Central memory CD8-positive, alpha-beta T cell (primary cell): ENCODE data around the gene PCBP3.

Experiments
- ATAC-seq: fragments of 150-1000 bp; cut with Tn5 transposase; replicated peaks from 2 replicates; pipeline ENCODE4 v1.10.0; 2022; ENCODE audit warnings: mild to moderate bottlenecking, moderate FRiP score, moderate number of reproducible peaks; ENCODE audit not compliant: poor library complexity, severe bottlenecking; ENCODE audit errors: extremely low read depth
- DNase-seq, 2 donors: peaks; one replicate each; pipeline ENCODE4 v3.0.0; 2021; ENCODE audit warnings: low spot score in 2 of 2
- H3K27ac Mint-ChIP-seq: one replicate; pipeline ENCODE4 v1.8.0; 2022; ENCODE audit warnings: low read depth, mild to moderate bottlenecking, moderate library complexity, mixed read lengths
- H3K27me3 Mint-ChIP-seq: one replicate; pipeline ENCODE4 v1.8.0; 2022; ENCODE audit warnings: mixed read lengths
- H3K36me3 Mint-ChIP-seq: one replicate; pipeline ENCODE4 v1.8.0; 2022; ENCODE audit warnings: mild to moderate bottlenecking, moderate library complexity, mixed read lengths; ENCODE audit not compliant: insufficient read depth
- H3K4me1 Mint-ChIP-seq: one replicate; pipeline ENCODE4 v1.8.0; 2022; ENCODE audit warnings: mixed read lengths
- H3K4me3 Mint-ChIP-seq: one replicate; pipeline ENCODE4 v1.8.0; 2022; ENCODE audit warnings: mild to moderate bottlenecking, moderate library complexity, mixed read lengths
- H3K9me3 Mint-ChIP-seq: one replicate; pipeline ENCODE4 v1.8.0; 2022; ENCODE audit warnings: mixed read lengths

Gene PCBP3

GRCh38 chr21:45913886-45914285 lies 270.4 kb downstream of the PCBP3 start:
- H3K36me3 Mint-ChIP-seq, result no peaks in the 10 kb centered on the region
- H3K4me3 Mint-ChIP-seq, result no peak overlapping the region
- ATAC-seq (no peak), DNase-seq (no peak)
- no peak overlapping the region for H3K27ac Mint-ChIP-seq
- no peaks in the 10 kb centered on the region for H3K9me3 Mint-ChIP-seq
- peaks cover 5% of the 10 kb centered on the region for H3K4me1 Mint-ChIP-seq
- H3K27me3 Mint-ChIP-seq, result peaks cover 17% of the 10 kb centered on the region

GRCh38 chr21:45914321-45914845 lies 270.9 kb downstream of the PCBP3 start:
- no peak overlapping the region for H3K4me3 Mint-ChIP-seq
- H3K4me1 Mint-ChIP-seq, result peaks cover 5% of the 10 kb centered on the region
- no peaks in the 10 kb centered on the region for H3K36me3 Mint-ChIP-seq
- H3K27me3 Mint-ChIP-seq, result peaks cover 17% of the 10 kb centered on the region
- H3K9me3 Mint-ChIP-seq, result no peaks in the 10 kb centered on the region
- no peak for DNase-seq
- no peak for ATAC-seq
- no peak overlapping the region for H3K27ac Mint-ChIP-seq

- H3K27me3 Mint-ChIP-seq, result peaks cover 17% of the 10 kb centered on the region
- ATAC-seq, result no peak
- H3K36me3 Mint-ChIP-seq, result no peaks in the 10 kb centered on the region
- no peak overlapping the region for H3K27ac Mint-ChIP-seq
- no peak for DNase-seq
- H3K4me1 Mint-ChIP-seq, result peaks cover 5% of the 10 kb centered on the region
- H3K9me3 Mint-ChIP-seq, result no peaks in the 10 kb centered on the region
- H3K4me3 Mint-ChIP-seq, result no peak overlapping the region
Observed at GRCh38 chr21:45916011-45916840, 272.7 kb downstream of the PCBP3 start.

GRCh38 chr21:45917241-45917640 lies 273.7 kb downstream of the PCBP3 start:
- DNase-seq (no peak), ATAC-seq (no peak)
- H3K36me3 Mint-ChIP-seq, result no peaks in the 10 kb centered on the region
- H3K4me1 Mint-ChIP-seq, result peaks cover 5% of the 10 kb centered on the region
- no peak overlapping the region for H3K4me3 Mint-ChIP-seq
- H3K27me3 Mint-ChIP-seq, result peaks cover 12% of the 10 kb centered on the region
- no peaks in the 10 kb centered on the region for H3K9me3 Mint-ChIP-seq
- no peak overlapping the region for H3K27ac Mint-ChIP-seq

- H3K36me3 Mint-ChIP-seq, result no peaks in the 10 kb centered on the region
- no peak for ATAC-seq
- no peak for DNase-seq
- peaks cover 11% of the 10 kb centered on the region for H3K4me1 Mint-ChIP-seq
- H3K27ac Mint-ChIP-seq, result no peak overlapping the region
- H3K9me3 Mint-ChIP-seq, result no peaks in the 10 kb centered on the region
- no peak overlapping the region for H3K4me3 Mint-ChIP-seq
- peaks cover 9% of the 10 kb centered on the region for H3K27me3 Mint-ChIP-seq
Observed at GRCh38 chr21:45918011-45918410, 274.5 kb downstream of the PCBP3 start.

GRCh38 chr21:45918835-45919447 lies 275.4 kb downstream of the PCBP3 start:
- Mint-ChIP-seq H3K36me3 (no peaks in the 10 kb centered on the region), H3K27ac (no peak overlapping the region), H3K27me3 (peaks cover 9% of the 10 kb centered on the region), H3K4me3 (no peak overlapping the region), H3K9me3 (no peaks in the 10 kb centered on the region), H3K4me1 (peaks cover 14% of the 10 kb centered on the region)
- DNase-seq (no peak), ATAC-seq (no peak)

- Mint-ChIP-seq H3K4me1 (peaks cover 14% of the 10 kb centered on the region), H3K4me3 (no peak overlapping the region), H3K27me3 (peaks cover 9% of the 10 kb centered on the region), H3K9me3 (no peaks in the 10 kb centered on the region), H3K27ac (no peak overlapping the region), H3K36me3 (no peaks in the 10 kb centered on the region)
- DNase-seq, result no peak
- ATAC-seq, result no peak
Observed at GRCh38 chr21:45919593-45919992, 276.1 kb downstream of the PCBP3 start.

- H3K27ac Mint-ChIP-seq, result no peak overlapping the region
- ATAC-seq (no peak), DNase-seq (no peak)
- H3K27me3 Mint-ChIP-seq, result peaks cover 9% of the 10 kb centered on the region
- no peaks in the 10 kb centered on the region for H3K36me3 Mint-ChIP-seq
- H3K4me1 Mint-ChIP-seq, result peaks cover 10% of the 10 kb centered on the region
- H3K4me3 Mint-ChIP-seq, result no peak overlapping the region
- no peaks in the 10 kb centered on the region for H3K9me3 Mint-ChIP-seq
Observed at GRCh38 chr21:45920824-45921600, 277.5 kb downstream of the PCBP3 start.

- Mint-ChIP-seq H3K9me3 (no peaks in the 10 kb centered on the region), H3K27ac (no peak overlapping the region), H3K4me1 (peaks cover 9% of the 10 kb centered on the region), H3K36me3 (no peaks in the 10 kb centered on the region), H3K27me3 (peaks cover 9% of the 10 kb centered on the region), H3K4me3 (no peak overlapping the region)
- no peak for DNase-seq
- ATAC-seq, result no peak
Observed at GRCh38 chr21:45921917-45922316, 278.4 kb downstream of the PCBP3 start.

GRCh38 chr21:45922648-45923047 lies 279.1 kb downstream of the PCBP3 start:
- no peak overlapping the region for H3K4me3 Mint-ChIP-seq
- peak overlapping the region; percentile 65 for H3K27ac Mint-ChIP-seq
- peaks cover 9% of the 10 kb centered on the region for H3K4me1 Mint-ChIP-seq
- H3K27me3 Mint-ChIP-seq, result peaks cover 9% of the 10 kb centered on the region
- ATAC-seq (no peak), DNase-seq (no peak)
- no peaks in the 10 kb centered on the region for H3K36me3 Mint-ChIP-seq
- no peaks in the 10 kb centered on the region for H3K9me3 Mint-ChIP-seq

- DNase-seq (peak; percentile 25 to 53), ATAC-seq (no peak)
- Mint-ChIP-seq H3K36me3 (no peaks in the 10 kb centered on the region), H3K4me3 (no peak overlapping the region), H3K27ac (no peak overlapping the region), H3K27me3 (peaks cover 9% of the 10 kb centered on the region), H3K9me3 (no peaks in the 10 kb centered on the region), H3K4me1 (peaks cover 9% of the 10 kb centered on the region)
Observed at GRCh38 chr21:45923146-45923545, 279.6 kb downstream of the PCBP3 start.

- Mint-ChIP-seq H3K36me3 (no peaks in the 10 kb centered on the region), H3K9me3 (no peaks in the 10 kb centered on the region), H3K4me1 (peaks cover 9% of the 10 kb centered on the region)
Observed at GRCh38 chr21:45926281-45926680, 282.8 kb downstream of the PCBP3 start.

More at GRCh38 chr21:45926281-45926680, 282.8 kb downstream of the PCBP3 start:
- Mint-ChIP-seq H3K27ac (peak overlapping the region; percentile 1), H3K27me3 (no peaks in the 10 kb centered on the region), H3K4me3 (no peak overlapping the region)
- no peak for DNase-seq
- ATAC-seq, result no peak
